ENCODE measurements around the gene JARID2. TPM values are rescaled to one million over a fixed set of nuclear protein-coding genes. Genes with fewer than 3 reads are reported as not detected.

Gene JARID2
- total RNA-seq, 4 donors from 2014 or later: 10.8 to 31.6 (median 14.3) TPM

DNA sequence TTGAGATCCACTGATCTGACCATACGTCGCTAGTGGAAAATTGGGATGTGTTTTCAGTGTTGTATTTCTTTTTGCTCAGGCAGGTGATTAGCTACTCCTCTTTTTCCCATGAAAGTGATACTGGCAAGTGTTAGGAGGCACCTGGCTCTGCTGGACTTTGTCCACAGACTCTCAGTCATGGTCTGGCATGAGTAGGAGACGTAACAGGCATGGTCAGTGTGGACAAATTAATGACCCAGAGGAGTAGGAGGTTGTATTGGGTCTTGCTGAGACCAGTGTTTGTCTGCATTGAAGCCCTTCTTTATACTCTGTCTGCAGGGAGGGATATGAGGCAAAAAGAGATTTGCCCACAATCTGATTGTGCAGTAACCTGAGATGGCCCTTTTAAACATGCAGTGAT is 238.3 kb downstream of the JARID2 start:
- no peak for DNase-seq (ENCODE audit: low spot score)
- TF ChIP-seq, protein P1, sequence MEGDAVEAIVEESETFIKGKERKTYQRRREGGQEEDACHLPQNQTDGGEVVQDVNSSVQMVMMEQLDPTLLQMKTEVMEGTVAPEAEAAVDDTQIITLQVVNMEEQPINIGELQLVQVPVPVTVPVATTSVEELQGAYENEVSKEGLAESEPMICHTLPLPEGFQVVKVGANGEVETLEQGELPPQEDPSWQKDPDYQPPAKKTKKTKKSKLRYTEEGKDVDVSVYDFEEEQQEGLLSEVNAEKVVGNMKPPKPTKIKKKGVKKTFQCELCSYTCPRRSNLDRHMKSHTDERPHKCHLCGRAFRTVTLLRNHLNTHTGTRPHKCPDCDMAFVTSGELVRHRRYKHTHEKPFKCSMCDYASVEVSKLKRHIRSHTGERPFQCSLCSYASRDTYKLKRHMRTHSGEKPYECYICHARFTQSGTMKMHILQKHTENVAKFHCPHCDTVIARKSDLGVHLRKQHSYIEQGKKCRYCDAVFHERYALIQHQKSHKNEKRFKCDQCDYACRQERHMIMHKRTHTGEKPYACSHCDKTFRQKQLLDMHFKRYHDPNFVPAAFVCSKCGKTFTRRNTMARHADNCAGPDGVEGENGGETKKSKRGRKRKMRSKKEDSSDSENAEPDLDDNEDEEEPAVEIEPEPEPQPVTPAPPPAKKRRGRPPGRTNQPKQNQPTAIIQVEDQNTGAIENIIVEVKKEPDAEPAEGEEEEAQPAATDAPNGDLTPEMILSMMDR (IDR thresholded peaks at IDR 0.05): no peak
- no peak for ATAC-seq (ENCODE audit: low FRiP score)

DNA sequence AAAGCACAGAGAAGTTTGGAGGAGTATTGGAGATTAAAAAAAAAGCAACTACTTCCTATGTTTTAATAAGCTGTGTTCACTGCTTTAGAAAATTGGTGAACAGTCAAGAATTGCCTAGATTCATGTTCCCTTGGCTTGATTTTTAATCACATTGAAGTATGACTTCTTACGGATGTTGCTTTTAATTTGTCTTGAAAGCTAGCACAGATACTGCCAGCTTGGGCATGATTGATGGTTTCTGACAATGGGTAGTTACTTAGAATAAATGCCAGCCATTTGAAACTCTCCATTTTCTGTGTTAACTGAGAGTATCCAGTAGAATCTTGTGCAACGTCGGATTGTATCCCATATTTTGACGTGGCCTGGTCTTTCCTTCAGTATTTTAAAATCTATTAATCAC is 239.0 kb downstream of the JARID2 start:
- TF ChIP-seq, protein P1 (IDR thresholded peaks at IDR 0.05): no peak
- ATAC-seq (ENCODE audit: low FRiP score) (no peak), DNase-seq (ENCODE audit: low spot score) (no peak)

DNA sequence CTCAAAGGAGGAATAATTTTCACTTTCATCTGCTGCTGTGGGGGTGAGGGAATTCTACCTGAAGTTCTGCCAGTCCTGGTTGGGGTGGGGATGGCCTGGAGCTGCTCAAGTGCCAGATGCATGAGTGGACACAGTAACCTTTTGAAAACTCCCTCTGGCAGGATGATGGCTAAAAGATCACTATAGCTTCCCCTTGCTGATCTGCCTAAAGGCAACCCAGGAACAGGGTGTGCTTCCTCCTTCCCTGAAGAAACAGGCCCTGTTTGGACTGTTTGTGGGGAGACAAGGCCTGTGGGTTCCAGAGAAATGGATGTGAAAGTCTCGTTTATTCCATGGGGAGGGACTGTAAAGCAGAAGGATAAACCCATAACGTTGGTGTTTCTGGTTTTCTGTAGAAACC is 240.1 kb downstream of the JARID2 start:
- TF ChIP-seq, protein P1 (IDR thresholded peaks at IDR 0.05): no peak
- ATAC-seq (ENCODE audit: low FRiP score) (no peak), DNase-seq (ENCODE audit: low spot score) (no peak)

DNA sequence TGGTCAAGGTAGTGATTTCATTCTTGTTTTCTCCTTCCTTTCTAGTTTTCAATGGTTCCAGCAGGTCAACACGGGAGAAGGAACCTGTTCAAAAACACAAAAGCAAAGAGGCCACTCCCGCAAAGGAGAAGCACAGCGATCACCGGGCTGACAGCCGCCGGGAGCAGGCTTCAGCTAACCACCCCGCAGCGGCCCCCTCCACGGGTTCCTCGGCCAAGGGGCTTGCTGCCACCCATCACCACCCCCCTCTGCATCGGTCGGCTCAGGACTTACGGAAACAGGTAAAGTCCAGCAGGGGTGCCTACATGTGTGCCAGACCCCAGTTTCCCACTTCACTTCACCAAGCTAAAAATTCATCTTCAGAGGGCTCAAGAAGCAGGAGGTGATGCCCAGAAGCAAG is 241.4 kb downstream of the JARID2 start:
- no peak for ATAC-seq (ENCODE audit: low FRiP score)
- no peak for DNase-seq (ENCODE audit: low spot score)
- TF ChIP-seq, protein P1 (IDR thresholded peaks at IDR 0.05): no peak

DNA sequence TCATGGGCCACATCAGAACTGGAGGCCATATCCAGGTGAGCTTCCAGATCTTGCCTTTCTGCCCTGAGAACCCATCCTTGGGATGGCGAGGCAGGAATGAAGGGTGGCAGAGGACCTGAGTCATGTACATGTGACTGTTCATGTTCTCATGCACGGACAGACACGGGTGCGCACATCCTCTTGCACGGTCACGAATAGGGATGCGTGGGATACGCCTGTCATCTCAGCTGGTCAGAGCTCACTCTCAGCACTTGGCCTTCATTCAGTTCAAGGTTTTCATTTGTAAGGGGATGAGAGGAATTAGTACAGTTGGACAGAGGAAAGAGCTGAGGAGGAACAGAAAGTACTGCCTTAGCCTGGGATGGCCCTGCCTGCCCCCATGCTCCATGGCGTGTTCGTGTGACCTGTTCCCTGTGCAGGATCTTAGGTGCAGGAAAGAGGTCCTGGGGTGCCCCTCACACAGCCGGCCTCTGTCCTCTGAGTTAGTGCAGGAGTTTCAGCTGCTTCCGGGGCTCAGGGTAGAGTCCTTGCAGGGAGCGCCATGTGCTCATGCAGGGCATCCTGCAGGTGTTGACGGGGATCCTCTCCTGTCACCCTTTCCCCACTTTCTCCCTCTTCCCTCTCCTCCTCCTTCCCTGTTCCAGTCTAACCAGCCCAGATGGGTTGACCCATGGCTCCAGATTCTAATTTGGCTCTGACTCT is 243.5 kb downstream of the JARID2 start:
- DNase-seq (ENCODE audit: low spot score) (peak; percentile 22), ATAC-seq (ENCODE audit: low FRiP score) (no peak)
- TF ChIP-seq, protein P1 (IDR thresholded peaks at IDR 0.05): no peak

DNA sequence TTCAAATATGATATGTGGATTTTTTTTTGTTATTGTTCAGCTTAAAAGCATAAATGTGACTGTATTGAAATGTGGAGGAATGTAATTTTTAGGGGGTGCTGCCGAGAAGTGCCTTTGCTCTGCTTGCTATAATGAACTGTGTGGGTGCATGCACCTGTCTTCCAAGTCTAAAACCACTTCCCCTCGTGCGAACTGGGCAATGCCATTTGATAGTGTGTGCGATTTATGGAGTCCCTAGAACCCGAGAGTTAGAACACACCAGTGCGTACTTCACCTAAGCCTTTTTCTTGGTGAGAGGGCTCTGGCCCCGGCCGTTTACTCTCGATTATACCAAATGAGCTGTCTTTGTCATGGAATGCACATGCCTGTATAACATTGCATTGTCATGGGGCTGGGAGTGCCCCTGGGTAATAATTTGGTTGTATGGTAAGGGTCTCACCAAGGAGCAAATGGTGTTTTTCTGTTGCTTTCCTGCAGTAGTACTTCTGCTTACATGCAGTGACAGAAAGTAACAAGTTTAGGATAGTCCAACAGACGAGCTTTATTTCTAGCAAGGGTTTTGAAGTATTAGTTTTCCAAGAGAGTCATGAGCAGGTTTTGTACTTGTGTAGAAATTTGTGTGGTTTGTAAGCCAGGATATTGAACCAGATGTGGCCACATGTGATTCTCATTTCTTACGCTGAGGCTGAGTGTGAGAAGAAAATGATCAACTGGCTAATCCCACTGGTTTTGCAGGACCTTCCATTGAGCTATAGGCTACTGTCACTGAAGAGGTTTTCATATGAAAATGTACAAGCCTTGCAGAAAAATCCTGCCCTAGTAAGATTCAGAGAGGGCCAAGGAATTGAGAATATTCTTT is 244.6 kb downstream of the JARID2 start:
- TF ChIP-seq, protein P1 (IDR thresholded peaks at IDR 0.05): no peak
- ATAC-seq (ENCODE audit: low FRiP score) (no peak), DNase-seq (ENCODE audit: low spot score) (no peak)
